GM18505 (cell line): ENCODE data around the gene TMEM109.

Source experiments
- ATAC-seq: cut with Tn5 transposase; IDR thresholded peaks from one replicate; pipeline ENCODE4 v1.9.1; 2021; ENCODE audit not compliant: unreplicated experiment
- POLR2A ChIP-seq: IDR thresholded peaks from 4 replicates; pipeline ENCODE4 v1.6.1; 2011; ENCODE audit warnings: borderline replicate concordance; ENCODE audit not compliant: insufficient read depth, insufficient read length; ENCODE audit errors: extremely low read depth

The TMEM109 gene

DNA sequence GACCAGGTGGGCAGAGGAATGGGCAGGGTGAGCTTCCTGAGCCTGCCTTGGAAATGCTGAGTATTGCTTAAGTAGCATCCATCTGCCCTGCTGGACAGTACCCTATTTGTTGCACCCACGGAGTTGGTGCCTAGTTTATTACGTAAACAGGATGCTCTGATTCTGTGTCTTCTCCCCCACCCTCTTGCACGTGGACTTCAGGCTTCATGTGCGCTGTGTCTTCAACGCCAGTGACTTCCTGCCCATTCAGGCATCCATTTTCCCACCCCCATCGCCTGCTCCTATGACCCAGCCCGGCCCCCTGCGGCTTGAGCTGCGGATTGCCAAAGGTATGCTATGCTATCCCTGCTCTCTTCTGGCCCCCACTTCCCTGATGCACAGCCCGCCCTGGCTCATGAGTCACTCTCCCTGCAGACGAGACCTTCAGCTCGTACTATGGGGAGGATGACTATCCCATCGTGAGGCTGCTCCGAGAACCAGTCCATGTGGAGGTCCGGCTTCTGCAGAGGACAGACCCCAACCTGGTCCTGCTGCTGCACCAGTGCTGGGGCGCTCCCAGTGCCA lies 40.9 kb upstream of the TMEM109 start:
- ATAC-seq = no peak
- no peak for TF ChIP-seq POLR2A

- ATAC-seq = no peak
- TF ChIP-seq POLR2A = no peak
Observed at GRCh38 chr11:60873533-60873932, 40.4 kb upstream of the TMEM109 start.

DNA sequence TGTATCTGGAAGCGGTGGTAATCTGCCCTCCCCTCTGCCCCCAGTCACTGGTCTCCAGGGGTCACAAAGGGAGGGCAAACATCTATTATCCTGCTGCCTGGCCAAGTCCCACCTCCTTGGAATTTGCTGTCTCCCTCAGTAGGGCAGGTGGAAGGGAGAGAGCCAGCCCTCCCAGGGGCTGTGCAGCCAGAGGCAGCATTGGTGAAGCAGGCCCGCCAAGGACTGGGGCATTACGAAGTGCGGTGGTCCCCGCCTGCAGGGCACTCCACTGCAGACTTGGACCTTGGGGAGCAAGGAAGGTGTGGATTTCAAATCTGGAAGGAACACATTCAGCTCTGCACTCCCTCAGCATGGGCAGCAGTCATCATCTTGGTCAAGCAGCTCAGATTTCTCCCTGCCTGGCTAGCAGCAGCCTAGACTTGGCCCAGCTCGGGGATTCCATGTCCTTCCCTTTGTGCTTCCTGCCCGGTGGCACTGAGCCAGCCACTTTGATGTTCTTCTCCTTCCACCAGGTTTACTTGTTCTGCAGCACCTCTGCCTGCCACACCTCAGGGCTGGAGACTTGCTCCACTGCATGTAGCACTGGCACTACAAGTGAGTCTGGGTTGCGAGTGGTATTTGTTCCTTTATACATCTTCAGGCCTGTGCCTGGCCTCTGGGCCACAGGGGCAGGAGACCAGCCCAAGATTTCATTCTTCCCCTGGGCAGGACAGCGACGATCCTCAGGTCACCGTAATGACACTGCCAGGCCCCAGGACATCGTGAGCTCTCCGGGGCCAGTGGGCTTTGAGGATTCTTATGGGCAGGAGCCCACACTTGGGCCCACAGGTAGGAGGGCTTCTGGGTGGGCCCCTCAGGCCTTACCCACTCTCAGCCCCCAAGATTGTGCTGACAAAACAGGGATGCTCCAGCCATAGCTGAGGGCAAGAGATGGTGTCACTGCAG lies 39.3 kb upstream of the TMEM109 start:
- TF ChIP-seq POLR2A = no peak
- no peak for ATAC-seq

GRCh38 chr11:60875366-60876167 lies 38.4 kb upstream of the TMEM109 start:
- ATAC-seq = no peak
- no peak for TF ChIP-seq POLR2A

- no peak for TF ChIP-seq POLR2A
Observed at GRCh38 chr11:60876168-60876485, 37.8 kb upstream of the TMEM109 start.

GRCh38 chr11:60878245-60879101 lies 35.5 kb upstream of the TMEM109 start:
- no peak for ATAC-seq
- no peak for TF ChIP-seq POLR2A

More at GRCh38 chr11:60876168-60876485, 37.8 kb upstream of the TMEM109 start:
- no peak for ATAC-seq

GRCh38 chr11:60879104-60879503 lies 34.9 kb upstream of the TMEM109 start:
- TF ChIP-seq POLR2A = no peak
- no peak for ATAC-seq

GRCh38 chr11:60879971-60880588 lies 33.9 kb upstream of the TMEM109 start:
- no peak for ATAC-seq
- TF ChIP-seq POLR2A = no peak

DNA sequence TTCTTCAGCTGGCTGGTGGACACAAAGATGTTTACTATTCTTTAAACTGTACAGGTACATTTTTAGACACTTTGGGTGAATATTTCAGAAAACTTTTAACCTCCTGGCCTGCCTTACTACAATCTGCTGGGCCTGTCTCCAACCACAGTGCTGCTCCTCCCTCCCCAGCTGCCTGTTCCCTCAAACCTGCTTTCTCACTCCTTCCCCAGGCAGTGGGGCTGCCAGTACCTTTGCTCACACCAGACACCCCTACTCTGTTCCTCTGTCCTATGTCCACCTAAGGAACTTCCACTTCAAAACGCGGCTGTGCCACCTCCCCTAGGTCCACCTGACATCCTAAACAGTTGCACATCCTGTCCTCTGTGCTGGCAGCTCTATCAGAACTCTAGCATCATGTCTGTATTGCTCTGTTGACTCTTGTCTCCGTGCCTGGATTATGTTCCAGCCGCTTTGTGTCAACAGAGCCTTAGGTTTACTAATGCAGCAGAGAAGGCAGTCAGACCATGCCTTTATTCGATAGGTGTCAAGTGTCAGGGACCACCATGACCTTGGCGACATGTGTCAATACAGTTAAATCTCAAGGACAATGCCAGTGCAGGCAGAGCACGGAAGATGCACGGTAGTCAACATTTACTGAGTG lies 33.2 kb upstream of the TMEM109 start:
- no peak for TF ChIP-seq POLR2A
- no peak for ATAC-seq

DNA sequence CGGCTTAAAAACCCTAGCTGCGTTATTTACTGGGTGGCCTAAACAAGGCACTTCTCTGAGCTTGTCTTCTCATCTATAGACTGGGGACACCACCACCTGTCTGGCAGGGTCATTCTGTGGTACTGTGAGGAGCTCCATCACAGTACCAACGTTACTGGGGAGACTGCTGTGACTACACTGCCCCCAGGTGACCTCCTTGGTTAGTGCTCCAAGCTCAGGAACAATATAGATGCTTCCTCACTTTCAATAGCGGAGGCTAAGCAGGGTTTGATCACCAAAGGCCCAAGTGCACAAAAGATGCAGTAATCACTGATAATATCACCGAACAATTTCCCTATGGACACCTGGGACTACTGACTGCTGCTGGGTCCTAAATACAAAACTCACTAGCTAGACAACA lies 26.4 kb upstream of the TMEM109 start:
- ATAC-seq = no peak
- no peak for TF ChIP-seq POLR2A

GRCh38 chr11:60889869-60890311 lies 24.1 kb upstream of the TMEM109 start:
- no peak for ATAC-seq
- peak; percentile 36 for TF ChIP-seq POLR2A

DNA sequence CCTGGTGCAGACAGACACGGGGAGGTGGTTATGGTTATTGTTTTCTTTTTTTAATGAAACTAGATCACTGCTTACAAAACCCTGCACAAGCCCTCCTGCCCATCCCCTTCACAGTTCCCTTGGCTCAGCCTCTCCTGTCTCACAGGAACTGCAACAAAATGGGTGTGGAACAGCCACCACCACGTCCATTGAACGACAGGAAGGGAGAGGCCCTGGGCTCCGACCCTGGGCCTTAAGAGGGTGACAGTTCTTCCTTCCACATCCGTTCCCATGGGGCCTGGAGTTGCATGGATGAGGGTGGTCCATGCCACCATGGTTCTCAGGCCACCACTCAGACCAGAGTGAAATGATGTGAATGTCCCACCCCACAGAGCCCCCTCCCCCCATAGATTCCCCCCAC lies 23.3 kb upstream of the TMEM109 start:
- ATAC-seq = no peak
- no peak for TF ChIP-seq POLR2A
